HEK293 (cell line): ENCODE data around the gene CCL8.
A peak's percentile ranks its signal among the peaks of the same experiment; 100 is the strongest.

Source experiments
- CTCF ChIA-PET: fragments of 350-600 bp; formaldehyde crosslinking; extraction: SDS; loops from one replicate; lab custom pipeline; 2021; ENCODE audit warnings: antibody characterized with exemption; lab: Yijun Ruan, JAX
- POLR2A ChIA-PET: fragments of 300-600 bp; formaldehyde crosslinking; extraction: SDS; loops from one replicate; lab custom pipeline; 2020; ENCODE audit warnings: antibody characterized with exemption, inconsistent platforms; lab: Yijun Ruan, JAX
- H3K27ac ChIP-seq: fragments of 200-500 bp; sonication (Bioruptor generic); 2 replicates; pipeline ENCODE4 v1.5.1; 2014; ENCODE audit warnings: low read depth, low read length, control low read depth, inconsistent platforms; ENCODE audit errors: extremely low read depth
- H3K36me3 ChIP-seq, 2 experiments: fragments of 200-500 bp in 1 of 2; sonication (Bioruptor generic) in 1 of 2; 1 replicate in 1 of 2; 2 replicates in 1 of 2; pipeline ENCODE4 v1.5.1; 2014 to 2017; ENCODE audit warnings: inconsistent platforms in 2 of 2, low read length in 2 of 2; ENCODE audit not compliant: control insufficient read depth in 2 of 2, insufficient read depth in 1 of 2
- H3K4me1 ChIP-seq: fragments of 200-500 bp; sonication (Bioruptor generic); 2 replicates; pipeline ENCODE4 v1.5.1; 2014; ENCODE audit warnings: mild to moderate bottlenecking, low read length, inconsistent platforms; ENCODE audit not compliant: control insufficient read depth, insufficient read depth
- H3K4me3 ChIP-seq: 2 replicates; pipeline ENCODE4 v1.5.1; 2011; ENCODE audit warnings: low read depth, mild to moderate bottlenecking, control low read depth, low read length, moderate library complexity
- H3K9me3 ChIP-seq: fragments of 200-500 bp; sonication (Bioruptor generic); 2 replicates; pipeline ENCODE4 v1.5.1; 2014; ENCODE audit warnings: low read depth, low read length, inconsistent platforms; ENCODE audit not compliant: control insufficient read depth, insufficient read depth
- ATF2 ChIP-seq: fragments of 450-650 bp; formaldehyde crosslinking; IDR thresholded peaks from 2 replicates; pipeline ENCODE4 v1.5.1; 2016; ENCODE audit warnings: missing biosample characterization, missing genetic modification characterization, low read depth
- GFI1B ChIP-seq: fragments of 450-650 bp; formaldehyde crosslinking; IDR thresholded peaks from 2 replicates; pipeline ENCODE4 v1.5.1; 2016; ENCODE audit warnings: missing biosample characterization, missing genetic modification characterization
- GLIS2 ChIP-seq: fragments of 450-650 bp; formaldehyde crosslinking; IDR thresholded peaks from 2 replicates; pipeline ENCODE4 v1.5.1; 2016; ENCODE audit warnings: missing biosample characterization, missing genetic modification characterization
- HIC1 ChIP-seq: fragments of 450-650 bp; formaldehyde crosslinking; IDR thresholded peaks from 2 replicates; pipeline ENCODE4 v1.5.1; 2016; ENCODE audit warnings: missing biosample characterization, missing genetic modification characterization
- MZF1 ChIP-seq: fragments of 450-650 bp; formaldehyde crosslinking; IDR thresholded peaks from 2 replicates; pipeline ENCODE4 v1.5.1; 2017; ENCODE audit warnings: missing biosample characterization, missing genetic modification characterization, borderline replicate concordance
- PRDM2 ChIP-seq: fragments of 450-650 bp; formaldehyde crosslinking; IDR thresholded peaks from 2 replicates; pipeline ENCODE4 v1.5.1; 2016; ENCODE audit warnings: missing biosample characterization, missing genetic modification characterization, borderline replicate concordance
- SCRT1 ChIP-seq: fragments of 450-650 bp; formaldehyde crosslinking; IDR thresholded peaks from 2 replicates; pipeline ENCODE4 v1.5.1; 2016; ENCODE audit warnings: missing biosample characterization, missing genetic modification characterization, borderline replicate concordance
- ZBTB20 ChIP-seq: fragments of 450-650 bp; formaldehyde crosslinking; IDR thresholded peaks from 2 replicates; pipeline ENCODE4 v1.5.1; 2016; ENCODE audit warnings: missing biosample characterization, missing genetic modification characterization
- ZFHX2 ChIP-seq: fragments of 450-650 bp; formaldehyde crosslinking; conservative IDR thresholded peaks from 2 replicates; pipeline ENCODE4 v1.5.1; 2016; ENCODE audit warnings: missing biosample characterization, missing genetic modification characterization
- ZFP41 ChIP-seq: fragments of 450-650 bp; formaldehyde crosslinking; IDR thresholded peaks from 2 replicates; pipeline ENCODE4 v1.5.1; 2016; ENCODE audit warnings: missing biosample characterization, missing genetic modification characterization, borderline replicate concordance
- ZNF19 ChIP-seq: fragments of 450-650 bp; formaldehyde crosslinking; IDR thresholded peaks from 2 replicates; pipeline ENCODE4; 2016; ENCODE audit warnings: missing biosample characterization, missing genetic modification characterization, low read depth
- ZNF311 ChIP-seq: fragments of 450-650 bp; formaldehyde crosslinking; IDR thresholded peaks from 2 replicates; pipeline ENCODE4 v1.5.1; 2017; ENCODE audit warnings: missing biosample characterization, missing genetic modification characterization, borderline replicate concordance
- ZNF366 ChIP-seq: fragments of 450-650 bp; formaldehyde crosslinking; conservative IDR thresholded peaks from 2 replicates; pipeline ENCODE4 v1.5.1; 2016; ENCODE audit warnings: missing biosample characterization, missing genetic modification characterization
- ZNF558 ChIP-seq: fragments of 450-650 bp; formaldehyde crosslinking; IDR thresholded peaks from 2 replicates; pipeline ENCODE4 v1.5.1; 2016; ENCODE audit warnings: missing biosample characterization, missing genetic modification characterization
- ZNF560 ChIP-seq: fragments of 450-650 bp; formaldehyde crosslinking; IDR thresholded peaks from 2 replicates; pipeline ENCODE4 v1.5.1; 2017; ENCODE audit warnings: missing biosample characterization, missing genetic modification characterization, borderline replicate concordance
- ZNF571 ChIP-seq: fragments of 450-650 bp; formaldehyde crosslinking; IDR thresholded peaks from 2 replicates; pipeline ENCODE4 v1.5.0; 2017; ENCODE audit warnings: missing biosample characterization, missing genetic modification characterization
- ZNF596 ChIP-seq: fragments of 450-650 bp; IDR thresholded peaks from 2 replicates; pipeline ENCODE4 v1.5.0; 2018; ENCODE audit warnings: missing biosample characterization, mild to moderate bottlenecking, missing genetic modification characterization, moderate library complexity
- ZNF639 ChIP-seq: fragments of 450-650 bp; formaldehyde crosslinking; IDR thresholded peaks from 2 replicates; pipeline ENCODE4 v1.5.1; 2016; ENCODE audit warnings: missing biosample characterization, missing genetic modification characterization
- ZNF654 ChIP-seq: fragments of 450-650 bp; formaldehyde crosslinking; IDR thresholded peaks from 2 replicates; pipeline ENCODE4 v1.5.1; 2016; ENCODE audit warnings: low read depth, missing biosample characterization, missing genetic modification characterization
- ZNF660 ChIP-seq: fragments of 450-650 bp; IDR thresholded peaks from 2 replicates; pipeline ENCODE4 v1.5.1; 2018; ENCODE audit warnings: missing biosample characterization, mild to moderate bottlenecking, missing genetic modification characterization

CCL8 gene

GRCh38 chr17:34319039-34319483, at the start of gene CCL8:
Gene CCL8, plus strand, starts transcription at chr17:34319435. Its CDS starts 67 bp downstream, at chr17:34319502.
- Histone ChIP-seq H3K4me3 (no peak within 1 kb of the TSS), H3K27ac (no peak within 1 kb of the TSS), H3K4me1 (no peaks in the 10 kb centered on the region), H3K36me3 (no peaks in the 10 kb centered on the region), H3K9me3 (no peaks in the 10 kb centered on the region)
- ChIA-PET CTCF (interaction anchor here (0.5 to 8.3 kb wide), 10 partner anchors 10 to 526 kb away, joined by 3 to 84 read pairs (median 4); no protein-coding TSS in a partner anchor), POLR2A (no interaction called here)
- TF ChIP-seq ZBTB20 (tag by site-specific recombination) (no peak), GFI1B (no peak)

GRCh38 chr17:34269969-34270368, 49.3 kb upstream of the CCL8 start, which contains the start of gene CCL7:
Gene CCL7, plus strand, starts transcription at chr17:34270221. Its CDS starts 70 bp downstream, at chr17:34270291.
- H3K4me1 ChIP-seq: no peaks in the 10 kb centered on the region
- no peak for TF ChIP-seq GLIS2 (tag by site-specific recombination)
- no peak for TF ChIP-seq SCRT1 (tag by site-specific recombination)
- no peak within 1 kb of the TSS for H3K4me3 ChIP-seq
- ChIA-PET POLR2A (no interaction called here), CTCF (interaction anchor here (1.1 to 3.6 kb wide), 3 partner anchors 14 to 91 kb away, joined by 5 to 20 read pairs (median 11); partner anchors contain the start of gene CCL2)
- H3K36me3 ChIP-seq: no peaks in the 10 kb centered on the region
- H3K27ac ChIP-seq: no peak within 1 kb of the TSS
- H3K9me3 ChIP-seq: no peaks in the 10 kb centered on the region

- no peak overlapping the region for H3K27ac ChIP-seq
- TF ChIP-seq ZNF560 (no peak), HIC1 (tag by site-specific recombination) (0 out of 2 replicates have a peak, but pooled peaks have one; percentile 30), ZNF366 (no peak), ZNF639 (tag by site-specific recombination) (no peak), ZNF571 (tag by site-specific recombination) (no peak), ZNF660 (tag by site-specific recombination) (0 out of 2 replicates have a peak, but pooled peaks have one; percentile 27), ZNF19 (no peak), ZFP41 (no peak), PRDM2 (no peak), ATF2 (tag by site-specific recombination) (no peak), MZF1 (tag by site-specific recombination) (no peak), ZNF654 (tag by site-specific recombination) (no peak), ZFHX2 (tag by site-specific recombination) (peak; percentile 24), ZNF558 (no peak), ZNF311 (tag by site-specific recombination) (no peak), ZNF596 (tag by site-specific recombination) (no peak)
These were observed 43.4 kb upstream of the CCL8 start for GRCh38 chr17:34275881-34276280.

More at GRCh38 chr17:34275881-34276280, 43.4 kb upstream of the CCL8 start:
- ChIA-PET POLR2A (interaction anchor here (0.5 kb wide), 1 partner anchor 912 kb away, joined by 7 read pairs; no protein-coding TSS in a partner anchor), CTCF (interaction anchor here (0.8 to 3.8 kb wide), 4 partner anchors 21 to 85 kb away, joined by 3 to 22 read pairs (median 4); partner anchors contain the start of gene CCL2)
- Histone ChIP-seq H3K4me3 (no peak overlapping the region), H3K4me1 (peaks cover 7% of the 10 kb centered on the region; the same call in 1 of the 2 replicates), H3K36me3 (no peaks in the 10 kb centered on the region), H3K9me3 (no peaks in the 10 kb centered on the region)
